COLO829 (cell line): ENCODE data around the gene CTPS1.
A peak's percentile ranks its signal among the peaks of the same experiment; 100 is the strongest.

Experiments
- DNase-seq: peaks from one replicate; pipeline ENCODE4 v3.0.0; 2012; ENCODE audit warnings: low spot score

CTPS1 gene, protein sequence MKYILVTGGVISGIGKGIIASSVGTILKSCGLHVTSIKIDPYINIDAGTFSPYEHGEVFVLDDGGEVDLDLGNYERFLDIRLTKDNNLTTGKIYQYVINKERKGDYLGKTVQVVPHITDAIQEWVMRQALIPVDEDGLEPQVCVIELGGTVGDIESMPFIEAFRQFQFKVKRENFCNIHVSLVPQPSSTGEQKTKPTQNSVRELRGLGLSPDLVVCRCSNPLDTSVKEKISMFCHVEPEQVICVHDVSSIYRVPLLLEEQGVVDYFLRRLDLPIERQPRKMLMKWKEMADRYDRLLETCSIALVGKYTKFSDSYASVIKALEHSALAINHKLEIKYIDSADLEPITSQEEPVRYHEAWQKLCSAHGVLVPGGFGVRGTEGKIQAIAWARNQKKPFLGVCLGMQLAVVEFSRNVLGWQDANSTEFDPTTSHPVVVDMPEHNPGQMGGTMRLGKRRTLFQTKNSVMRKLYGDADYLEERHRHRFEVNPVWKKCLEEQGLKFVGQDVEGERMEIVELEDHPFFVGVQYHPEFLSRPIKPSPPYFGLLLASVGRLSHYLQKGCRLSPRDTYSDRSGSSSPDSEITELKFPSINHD

DNA sequence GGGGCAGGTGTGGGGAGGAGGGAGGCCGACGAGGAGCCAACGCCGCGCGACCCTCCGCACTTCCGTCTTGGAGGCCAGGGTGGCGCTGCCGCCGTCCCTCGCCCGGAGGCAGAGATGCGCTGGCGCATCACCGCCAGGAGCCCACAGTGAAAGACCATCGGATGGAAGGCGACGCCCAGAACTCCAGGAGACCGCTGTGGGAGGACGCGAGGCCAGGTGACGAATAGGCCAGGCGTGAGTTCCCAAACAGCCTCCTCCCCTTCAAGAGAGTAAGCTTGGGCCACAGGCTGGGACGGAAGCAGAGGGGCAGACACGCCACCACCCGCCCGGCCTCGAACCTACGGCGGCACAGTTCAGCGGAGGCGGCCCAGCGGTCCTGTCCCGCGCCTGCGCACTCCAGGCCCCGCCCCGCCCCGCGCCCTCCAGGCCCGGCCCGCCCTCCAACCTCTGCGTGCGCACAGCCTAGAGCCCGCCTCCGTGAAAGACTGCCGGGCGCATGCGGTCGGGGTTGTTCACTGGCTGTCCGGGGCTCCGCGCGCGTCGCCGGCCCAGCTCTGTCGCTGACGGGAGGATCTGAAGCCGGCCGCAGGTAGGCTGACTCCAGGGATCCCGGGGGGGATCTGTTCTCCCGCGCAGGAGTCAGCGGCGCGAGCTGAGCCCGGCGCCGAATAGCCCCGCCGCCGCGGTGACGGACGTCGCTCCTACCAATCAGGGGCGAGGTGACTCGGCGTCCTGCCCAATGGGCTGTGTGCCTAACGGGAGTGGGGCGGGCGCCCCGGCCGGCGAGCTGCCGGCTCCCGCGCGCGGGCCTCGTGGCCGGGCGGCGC is at the start of gene CTPS1:
Gene CTPS1 (plus strand): TSS at position 456 of the 827 bp plus-strand sequence. CDS start 3,595 bp downstream, outside the sequence.
- DNase-seq, result peak; percentile 91

DNA sequence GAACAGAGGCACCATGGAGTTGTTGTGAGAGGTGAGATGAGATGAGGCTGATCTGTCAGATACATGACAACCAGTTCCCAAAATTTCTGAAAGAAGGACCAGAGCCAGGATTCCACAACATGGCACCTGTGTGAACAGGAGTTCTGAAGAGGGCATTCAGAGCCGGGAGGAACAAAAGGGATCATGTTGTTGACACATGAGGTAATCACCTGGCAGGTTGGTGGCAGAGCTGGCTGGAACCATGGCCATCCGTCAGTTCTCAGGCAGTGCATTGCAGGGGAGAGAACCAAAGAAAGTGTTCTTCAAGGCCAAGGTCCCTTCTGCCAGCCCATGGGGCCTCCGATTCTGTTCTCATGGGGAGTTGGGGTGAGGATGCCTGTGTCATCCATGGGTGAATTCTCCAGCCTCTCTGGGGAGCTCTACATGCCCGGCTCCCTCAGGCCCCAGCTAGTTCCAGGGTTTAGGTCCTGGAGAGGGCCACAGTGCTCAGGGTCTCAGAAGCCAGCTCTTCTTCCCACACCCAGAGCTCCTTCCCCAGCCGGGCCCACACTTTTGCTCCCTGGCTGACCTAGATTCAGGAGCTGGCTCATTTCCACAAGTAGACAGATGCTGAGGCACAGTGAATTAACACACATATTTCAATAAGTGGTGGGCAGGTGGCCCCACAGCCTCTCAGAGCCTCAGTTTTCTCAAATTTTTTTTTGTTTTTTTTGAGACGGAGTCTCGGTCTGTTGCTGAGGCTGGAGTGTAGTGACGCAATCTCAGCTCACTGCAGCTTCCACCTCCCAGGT is 49.1 kb upstream of the CTPS1 start:
- DNase-seq, result no peak

DNA sequence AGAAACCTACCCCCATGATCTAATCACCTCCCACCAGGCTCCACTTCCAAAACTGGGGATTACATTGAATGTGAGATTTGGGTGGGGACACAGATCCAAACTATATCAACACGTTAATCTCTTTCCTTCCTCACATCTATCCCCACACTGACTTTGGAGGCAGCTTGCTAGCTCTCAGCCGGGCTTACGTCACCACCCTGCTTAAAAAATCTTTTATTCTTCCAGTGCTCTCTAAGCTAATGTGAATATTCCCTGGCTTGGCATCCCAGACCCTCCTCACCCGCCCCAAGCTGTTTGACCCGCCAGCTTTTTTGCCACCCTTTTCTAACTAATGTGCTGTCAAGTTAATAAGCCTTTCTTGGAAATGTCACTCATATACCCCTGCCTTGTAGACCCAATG is 47.9 kb upstream of the CTPS1 start:
- DNase-seq, result no peak

DNA sequence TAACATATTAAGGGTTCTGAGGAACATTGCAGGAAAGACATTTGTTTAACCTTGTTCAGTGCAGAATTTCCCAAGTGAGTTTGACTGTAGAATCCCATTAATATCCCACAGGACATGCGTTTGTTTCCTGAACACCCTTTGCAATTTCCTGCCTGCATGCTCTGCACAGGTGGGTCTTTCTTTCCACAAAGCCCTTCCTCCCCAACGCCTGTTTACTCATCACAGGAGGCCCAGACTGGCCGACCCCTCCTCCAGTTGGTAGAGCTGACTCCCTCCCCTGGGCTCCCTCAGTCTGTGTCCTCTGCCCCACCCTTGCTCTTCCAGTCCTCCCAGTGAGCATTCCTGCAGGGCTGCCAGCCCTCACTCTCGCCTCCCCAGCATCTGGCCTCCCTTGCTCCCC is 47.5 kb upstream of the CTPS1 start:
- DNase-seq, result no peak

DNA sequence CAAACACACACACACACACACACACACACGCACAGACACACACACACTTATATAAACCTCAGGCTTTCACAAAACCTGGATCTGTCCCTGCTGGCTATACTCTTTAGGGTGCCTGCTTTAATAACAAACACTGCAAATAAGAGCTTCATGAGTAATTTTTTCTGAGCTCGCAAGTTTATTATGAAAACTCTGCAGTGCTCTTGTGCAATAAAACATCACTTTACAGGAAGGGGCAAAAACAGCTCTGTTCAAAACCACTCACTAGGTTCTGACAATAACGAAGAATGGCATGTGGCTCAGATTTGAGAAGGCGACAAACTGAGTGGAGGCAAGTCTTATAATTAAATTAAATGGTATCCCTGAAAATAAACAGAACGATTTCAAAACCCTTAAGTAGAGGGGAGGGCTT is 42.6 kb upstream of the CTPS1 start:
- DNase-seq, result no peak

DNA sequence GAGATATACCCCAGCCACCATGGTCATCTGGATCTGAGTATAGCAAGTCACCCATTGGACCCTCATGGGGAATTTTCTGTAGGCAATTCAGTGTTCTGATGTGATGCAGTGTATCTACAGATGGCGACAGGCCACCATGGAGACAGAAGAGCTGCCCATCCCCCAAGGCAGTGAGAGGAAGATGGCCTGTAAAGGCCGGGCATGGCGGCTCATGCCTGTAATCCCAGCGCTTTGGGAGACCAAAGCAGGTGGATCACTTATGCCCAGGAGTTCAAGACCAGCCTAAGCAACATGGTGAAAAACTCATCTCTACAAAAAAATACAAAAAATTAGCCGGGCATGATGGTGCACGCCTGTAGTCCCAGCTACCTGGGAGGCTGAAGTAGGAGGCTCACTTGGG is 41.1 kb upstream of the CTPS1 start:
- DNase-seq, result no peak

DNA sequence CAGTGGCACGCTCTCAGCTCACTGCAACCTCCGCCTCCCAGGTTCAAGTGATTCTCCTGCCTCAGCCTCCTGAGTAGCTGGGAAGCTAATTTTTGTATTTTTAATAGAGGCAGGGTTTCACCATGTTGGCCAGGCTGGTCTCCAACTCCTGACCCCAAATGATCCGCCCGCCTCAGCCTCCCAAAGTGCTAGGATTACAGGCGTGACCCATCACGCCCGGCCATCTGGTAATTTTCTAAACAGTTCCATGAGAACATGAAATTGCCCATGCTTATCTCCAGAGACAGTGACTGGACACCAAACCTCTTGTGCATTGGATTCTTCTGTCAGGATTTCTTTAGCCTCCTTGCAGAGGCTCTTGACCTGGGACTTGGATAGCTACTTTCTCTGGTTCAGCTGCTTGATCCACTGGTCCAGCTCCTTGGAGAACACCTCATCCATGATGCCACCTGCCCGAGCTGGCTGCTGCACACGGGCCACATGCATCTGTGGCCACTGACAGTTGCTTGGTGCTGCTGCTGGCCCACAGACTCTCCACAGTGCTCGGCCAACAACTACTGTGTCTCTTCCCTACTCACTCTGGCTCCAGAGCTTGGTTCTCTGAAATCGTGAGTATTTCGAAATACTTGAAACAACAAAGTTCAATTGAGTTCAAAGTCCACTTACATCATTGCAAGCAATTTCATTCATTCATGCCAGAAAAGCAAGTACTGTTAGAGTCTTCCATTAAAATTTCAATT is 40.0 kb upstream of the CTPS1 start:
- no peak for DNase-seq

DNA sequence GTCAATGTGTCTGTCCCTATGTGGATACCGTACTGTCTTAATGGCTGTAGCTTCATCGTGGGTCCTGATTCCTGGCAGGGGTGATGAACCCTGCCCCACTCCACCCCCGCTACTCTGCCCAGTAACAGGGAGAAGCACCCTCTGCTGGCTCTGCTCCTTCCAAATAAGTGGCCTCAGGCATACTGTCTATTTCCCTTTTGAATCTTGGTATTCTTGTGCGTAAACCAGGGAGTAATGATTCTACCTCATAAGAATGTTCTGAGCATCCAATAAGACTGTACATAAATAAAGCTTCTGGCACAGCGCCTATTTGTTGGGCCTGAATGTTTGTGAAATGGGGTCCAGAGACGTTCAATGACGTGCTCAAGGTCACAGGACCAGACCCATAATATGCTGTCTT is 35.2 kb upstream of the CTPS1 start:
- DNase-seq, result no peak

DNA sequence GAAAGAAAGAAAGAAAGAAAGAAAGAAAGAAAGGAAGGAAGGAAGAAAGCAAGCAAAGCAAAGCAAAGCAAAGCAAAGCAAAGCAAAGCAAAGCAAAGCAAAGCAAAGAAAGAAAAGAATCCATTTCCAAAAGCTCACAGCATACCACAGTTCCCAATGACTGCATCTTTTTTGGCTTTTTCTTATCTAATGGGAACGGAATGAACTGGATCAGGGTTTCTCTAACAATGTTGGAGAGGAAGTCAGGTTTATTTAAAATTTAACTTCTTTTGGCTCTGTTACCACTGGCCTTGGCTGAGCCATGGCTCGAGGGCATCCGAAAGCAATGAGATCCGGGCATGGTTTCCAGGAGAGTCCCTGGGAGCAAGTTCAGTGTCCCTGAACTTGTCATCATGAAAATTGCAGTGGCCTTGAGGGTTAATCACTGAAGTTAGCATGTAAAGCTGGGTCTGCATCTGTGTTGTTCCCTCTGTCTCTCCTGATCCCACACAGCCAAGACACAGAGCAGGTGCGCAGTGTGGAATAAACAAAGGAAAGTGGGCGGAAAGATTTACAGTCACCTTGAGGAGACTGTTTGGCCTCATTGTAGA is 34.6 kb upstream of the CTPS1 start:
- no peak for DNase-seq

DNA sequence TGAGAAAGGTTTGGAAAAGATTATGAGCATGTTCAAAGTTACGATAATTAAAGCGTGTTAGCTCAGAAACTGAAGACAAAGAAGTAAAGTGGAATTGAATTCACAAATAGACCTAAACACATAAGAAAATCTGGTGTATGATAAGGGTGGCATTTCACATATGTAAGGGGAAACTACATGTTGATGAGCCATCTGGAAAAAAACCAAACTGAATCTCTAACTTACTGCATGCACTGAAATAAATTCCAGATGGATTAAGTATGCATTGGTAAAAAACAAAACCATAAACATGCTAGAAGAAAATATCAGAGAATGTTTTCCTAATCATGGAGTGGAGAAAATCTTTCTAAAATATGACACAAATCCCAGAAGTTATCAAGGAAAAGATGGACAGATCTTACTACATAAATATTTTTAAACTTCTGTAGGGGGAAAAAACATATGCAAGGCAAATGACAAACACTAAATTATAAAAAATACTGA is 34.0 kb upstream of the CTPS1 start:
- DNase-seq, result no peak

DNA sequence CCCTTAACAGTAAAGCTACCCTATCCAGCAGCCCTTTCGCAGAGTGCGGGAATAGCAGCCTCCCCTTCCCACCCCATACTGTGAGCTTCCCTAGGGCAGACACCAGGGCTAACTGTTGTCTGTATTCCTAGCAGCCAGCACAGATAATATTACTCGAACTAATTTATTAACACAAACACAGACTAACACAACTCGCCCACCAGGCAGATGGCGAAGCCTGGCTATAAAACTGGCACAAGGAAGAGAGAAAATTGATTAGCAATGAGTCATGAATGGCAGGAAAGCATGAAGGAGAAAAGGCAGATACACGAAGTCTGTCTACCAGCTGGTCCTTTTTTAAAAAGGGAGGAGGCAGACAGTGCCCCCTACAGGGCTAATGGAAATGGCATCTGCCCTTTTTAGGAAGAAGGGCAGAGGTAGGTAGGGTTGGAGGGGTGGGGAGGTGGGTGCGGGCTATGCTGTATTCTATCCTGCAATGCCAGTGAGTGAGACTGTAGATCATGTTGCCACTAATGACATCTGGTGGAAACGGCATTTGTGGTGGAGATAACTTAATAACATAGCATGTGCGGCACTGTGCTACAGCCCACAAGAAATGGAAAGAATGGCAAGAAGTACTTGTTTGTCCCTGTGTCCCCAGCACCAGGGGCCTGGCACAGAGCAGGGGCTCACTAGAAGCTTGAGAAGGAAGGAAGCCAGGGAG is 30.6 kb upstream of the CTPS1 start:
- peak; percentile 78 for DNase-seq

DNA sequence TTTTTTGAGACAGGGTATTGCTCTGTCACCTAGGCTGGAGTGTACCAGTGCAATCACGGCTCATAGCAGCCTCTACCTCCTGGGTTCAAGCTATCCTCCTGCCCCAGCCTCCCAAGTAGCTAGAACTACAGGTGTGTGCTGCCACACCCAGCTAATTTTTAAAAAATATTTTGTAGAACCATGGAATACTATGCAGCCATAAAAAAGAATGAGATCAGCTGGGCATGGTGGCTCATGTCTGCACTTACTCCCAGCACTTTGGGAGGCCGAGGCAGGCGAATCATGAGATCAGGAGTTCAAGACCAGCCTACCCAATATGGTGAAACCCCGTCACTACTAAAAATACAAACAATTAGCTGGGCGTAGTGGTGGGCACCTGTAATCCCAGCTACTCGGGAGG is 29.9 kb upstream of the CTPS1 start:
- no peak for DNase-seq

DNA sequence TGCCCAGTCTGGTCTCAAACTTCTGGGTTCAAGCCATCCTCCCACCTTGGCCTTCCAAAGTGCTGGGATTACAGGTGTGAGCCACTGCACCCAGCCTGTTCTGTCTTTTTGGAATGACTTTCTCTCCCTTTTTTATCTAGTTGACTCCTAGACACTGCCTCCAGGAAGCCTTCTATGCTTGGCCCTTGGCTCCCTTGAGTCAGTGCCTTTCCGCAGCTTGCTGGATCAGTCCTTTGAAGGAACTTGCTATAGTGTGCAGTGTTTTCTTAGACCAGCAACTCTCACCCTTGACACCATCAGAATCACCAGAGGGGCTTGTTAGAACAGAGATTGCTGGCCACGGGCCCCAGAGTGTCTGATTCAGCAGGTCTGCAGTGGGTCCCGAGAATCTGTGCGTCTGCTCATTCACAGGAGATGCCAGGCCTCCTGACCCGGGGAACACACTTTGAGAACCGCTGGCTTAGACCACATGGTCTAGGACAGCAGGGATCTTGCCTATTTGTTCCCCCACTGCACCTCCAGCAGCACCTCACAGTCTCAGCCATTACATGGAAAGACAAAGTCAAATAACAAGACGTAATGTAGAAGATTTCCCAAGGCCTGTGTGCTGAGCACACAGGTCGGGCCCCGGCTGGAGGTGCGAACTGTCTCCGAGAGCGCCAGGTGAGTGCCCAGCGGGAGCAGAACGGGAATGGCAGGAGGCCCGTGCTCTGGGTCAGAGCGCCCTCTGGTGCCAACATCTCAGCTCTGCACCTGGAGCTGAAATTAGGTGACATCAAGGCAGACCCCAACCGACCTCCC is 27.4 kb upstream of the CTPS1 start:
- peak; percentile 65 for DNase-seq

DNA sequence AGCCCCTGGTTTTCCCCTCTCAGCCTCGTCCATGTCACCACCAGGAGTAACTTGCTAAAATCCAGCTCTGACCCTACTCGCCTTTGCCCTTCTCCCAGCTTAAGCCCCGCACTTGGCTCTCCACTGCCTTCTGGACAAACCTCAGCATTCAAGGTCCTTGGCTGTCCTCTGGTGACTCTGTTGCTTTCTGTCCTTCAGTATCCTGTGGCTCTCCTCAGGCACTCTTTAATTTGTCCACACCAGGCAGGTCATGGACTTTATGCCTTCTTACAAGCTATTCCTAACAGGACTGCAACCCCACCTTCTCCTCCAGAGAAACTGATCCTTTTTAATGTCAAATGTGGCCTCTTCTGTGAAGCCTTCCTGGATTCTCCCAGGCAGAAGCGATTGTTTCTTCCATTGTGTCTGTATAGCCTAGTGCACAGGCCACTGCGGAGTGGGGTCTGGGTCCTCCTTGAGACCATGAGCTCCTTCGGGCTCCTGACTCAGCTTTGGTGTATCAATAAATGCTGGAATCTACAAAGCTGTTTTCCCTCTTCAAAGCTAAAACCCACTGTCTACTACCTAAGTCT is 26.7 kb upstream of the CTPS1 start:
- no peak for DNase-seq

DNA sequence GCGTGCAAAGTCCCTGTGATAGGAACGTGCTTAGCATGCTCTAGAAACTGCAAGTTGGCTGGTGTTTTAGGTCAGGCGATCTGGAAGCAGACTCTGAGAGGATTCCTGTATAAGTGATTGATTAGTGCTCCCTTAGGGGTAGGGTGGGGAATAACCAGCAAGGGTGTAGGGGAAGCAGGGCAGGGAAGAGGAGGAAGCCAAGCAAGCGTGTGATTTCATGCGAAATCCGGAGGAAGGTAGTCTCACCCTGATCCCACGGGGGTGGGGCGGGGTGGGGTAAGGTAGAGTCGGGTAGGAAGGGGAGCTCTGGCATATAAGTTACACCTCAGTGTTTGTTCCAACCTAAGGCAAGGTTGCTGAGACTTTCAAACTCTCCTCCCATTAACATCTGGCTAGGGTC is 24.9 kb upstream of the CTPS1 start:
- no peak for DNase-seq

DNA sequence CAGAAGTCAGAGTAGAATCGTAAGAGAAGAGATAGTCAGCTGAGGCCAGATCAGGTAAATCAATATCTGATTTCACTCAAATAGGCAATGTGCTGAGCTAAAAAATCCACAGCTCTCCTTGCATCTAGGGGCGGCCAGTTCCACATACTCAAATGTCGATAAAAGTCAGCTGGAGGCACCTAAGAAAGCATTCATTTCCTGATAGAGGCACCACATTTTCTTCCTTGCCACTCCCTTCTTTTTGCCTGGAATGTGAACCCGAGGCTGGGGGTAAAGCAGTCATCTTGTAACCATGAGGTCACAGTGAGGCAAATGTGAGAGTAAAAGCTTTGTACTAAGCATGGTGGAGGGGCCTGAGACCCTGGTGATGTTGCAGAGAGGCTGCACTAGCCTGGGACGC is 24.2 kb upstream of the CTPS1 start:
- DNase-seq, result no peak

DNA sequence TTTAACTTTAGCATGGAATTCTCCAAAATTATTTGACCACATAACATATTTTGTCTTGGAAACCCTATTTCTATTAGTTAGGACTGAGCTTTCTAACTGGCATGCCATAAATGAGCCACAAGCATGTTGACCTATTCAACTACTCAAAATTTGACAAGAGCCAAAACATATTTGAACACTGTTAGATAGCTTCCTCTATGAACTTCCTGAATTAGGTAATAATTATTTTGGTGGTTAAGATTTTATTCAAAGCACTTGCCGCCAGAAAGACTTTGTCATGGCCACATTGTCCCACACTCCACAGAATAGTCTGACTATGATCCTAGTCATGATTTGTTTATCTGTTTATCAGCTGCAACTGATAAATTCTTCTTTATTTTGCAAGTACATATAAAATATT is 23.1 kb upstream of the CTPS1 start:
- DNase-seq, result no peak

DNA sequence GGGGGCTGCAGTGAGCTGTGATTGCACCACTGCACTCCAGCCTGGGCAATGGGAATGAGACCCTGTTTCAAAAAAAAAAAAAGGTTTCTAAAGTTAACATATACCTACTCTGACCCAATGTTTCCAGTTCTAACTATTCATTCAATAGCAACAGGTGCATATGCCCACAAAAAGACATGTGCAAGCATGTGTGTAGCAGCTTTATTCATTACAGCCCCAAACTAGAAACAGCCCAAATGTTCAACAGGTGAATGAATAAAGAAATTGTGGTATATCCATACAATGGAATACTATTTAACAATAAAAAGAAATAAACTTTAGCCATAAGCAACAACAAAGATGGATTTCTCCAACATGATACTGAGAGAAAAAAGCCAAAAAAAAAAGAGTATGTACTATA is 21.3 kb upstream of the CTPS1 start:
- no peak for DNase-seq

DNA sequence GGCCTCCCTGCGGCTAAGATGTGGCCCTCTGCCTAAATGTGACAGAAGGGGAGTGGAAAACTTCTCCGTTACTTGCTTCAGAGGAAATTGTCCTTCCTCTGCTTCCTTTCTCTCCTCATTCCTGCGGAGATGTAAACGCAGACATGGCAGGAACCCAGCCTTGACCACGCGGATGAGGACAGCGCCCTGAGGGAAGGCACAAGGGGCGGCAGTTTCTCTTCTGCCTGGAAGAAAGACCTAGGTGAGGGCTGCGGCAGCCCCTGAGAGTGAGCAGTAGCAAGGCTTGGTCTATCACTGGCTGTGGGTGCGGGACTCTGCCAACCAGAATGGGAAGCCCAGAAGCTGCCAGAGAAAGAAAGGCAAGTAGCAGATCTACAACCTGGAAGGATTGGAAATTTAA is 14.0 kb upstream of the CTPS1 start:
- no peak for DNase-seq
